DMS79 treated with DMSO at 0.1 percent for 48 hours (cell line): ENCODE measurements around the gene SNAPC5.

Experiments
- DNase-seq: peaks from one replicate; lab custom pipeline; 2025; lab: John Stamatoyannopoulos, UW

The SNAPC5 gene

GRCh38 chr15:66456211-66456610 is 41.4 kb downstream of the SNAPC5 start:
- no peak for DNase-seq

- DNase-seq: no peak
Measured at GRCh38 chr15:66454143-66454542, 43.4 kb downstream of the SNAPC5 start.

- no peak for DNase-seq
Measured at GRCh38 chr15:66452971-66453580, 44.5 kb downstream of the SNAPC5 start.

- no peak for DNase-seq
Measured at GRCh38 chr15:66452420-66452819, 45.1 kb downstream of the SNAPC5 start.
